Right ventricle myocardium superior (tissue), 1 donor: ENCODE measurements around the gene CFAP299. TPM values are rescaled to one million over a fixed set of nuclear protein-coding genes. Genes with fewer than 3 reads are reported as not detected.

Experiments used
- ATAC-seq: fragments of 200-7000 bp; cut with Tn5 transposase; one replicate; pipeline ENCODE4 v1.9.1; 2020; ENCODE audit warnings: mild to moderate bottlenecking; ENCODE audit not compliant: poor library complexity
- DNase-seq: peaks from one replicate; pipeline ENCODE4 v3.0.0-alpha.2; 2020
- intact Hi-C: fragments of 100-400 bp; cut with DNase I; formaldehyde crosslinking; loops from one replicate; pipeline ENCODE4 v1.11.2; 2022
- total RNA-seq: library from RNA; stranded (reverse); fragmentation: NEBNext Ultra II Directional; extraction: Animal tissue kit (Norgen Biotek cat#: 25700); gene quantifications from one replicate; pipeline ENCODE4 v1.2.1, GENCODE V29; 2021
- donor health status: DM: no; HTN: yes; CAD: no; lungs with severe emphysema.

CFAP299 gene
- total RNA-seq, 1 donor from 2014 or later, result not detected

GRCh38 chr4:80466618-80467017, 131.1 kb downstream of the CFAP299 start:
- DNase-seq (no peak), ATAC-seq (no peak)
- intact Hi-C loops, result no loop called here

GRCh38 chr4:80471756-80472155, 136.2 kb downstream of the CFAP299 start:
- DNase-seq (no peak), ATAC-seq (no peak)
- intact Hi-C loops, result no loop called here

DNA sequence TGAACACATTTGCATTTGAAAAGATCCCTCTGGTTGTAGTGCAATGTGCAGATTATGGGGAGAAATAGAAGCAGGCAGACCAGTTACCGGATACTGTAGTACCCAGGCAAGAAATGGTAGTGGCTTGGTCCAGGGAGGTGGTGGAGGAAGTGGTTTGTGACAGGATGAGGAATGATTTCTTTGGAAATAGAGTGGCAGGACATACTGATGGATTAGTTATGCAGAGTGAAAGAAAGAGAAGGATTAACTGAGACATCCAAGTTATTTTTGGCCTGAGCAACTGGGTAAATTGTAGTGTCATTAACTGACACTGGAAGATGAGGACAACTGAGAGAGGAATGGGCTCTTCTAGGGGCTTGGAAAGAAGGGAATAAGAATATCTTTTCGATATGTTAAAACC, 139.7 kb downstream of the CFAP299 start:
- intact Hi-C loops, result no loop called here
- ATAC-seq, result no peak
- no peak for DNase-seq

DNA sequence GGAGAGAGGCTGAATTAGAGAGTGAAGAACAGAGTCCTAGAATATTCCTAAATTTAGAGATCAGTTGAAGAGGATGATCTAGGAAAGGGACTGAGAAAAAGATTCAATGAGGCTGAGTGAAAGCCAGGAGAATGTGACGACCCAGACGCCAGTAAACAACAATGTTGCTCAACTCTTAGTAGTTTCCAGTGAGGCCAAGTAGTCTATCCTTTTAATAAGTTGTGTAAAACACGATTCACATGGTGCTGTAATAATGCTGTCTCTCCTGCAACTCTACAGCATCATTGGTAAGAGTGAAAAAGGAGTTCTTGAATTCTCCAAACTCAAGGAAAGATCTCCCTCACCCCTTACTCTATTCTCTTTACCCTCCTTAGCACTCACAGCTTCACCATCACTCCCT, 140.3 kb downstream of the CFAP299 start:
- no peak for ATAC-seq
- intact Hi-C loops, result no loop called here
- no peak for DNase-seq

GRCh38 chr4:80484712-80485111, 149.2 kb downstream of the CFAP299 start:
- ATAC-seq, result no peak
- intact Hi-C loops, result no loop called here
- DNase-seq, result no peak

- ATAC-seq, result no peak
- intact Hi-C loops, result no loop called here
- no peak for DNase-seq
These were observed 151.1 kb downstream of the CFAP299 start for GRCh38 chr4:80486603-80487002.

GRCh38 chr4:80489798-80490197, 154.3 kb downstream of the CFAP299 start:
- intact Hi-C loops, result no loop called here
- no peak for ATAC-seq
- DNase-seq, result no peak

- DNase-seq (no peak), ATAC-seq (no peak)
- intact Hi-C loops, result no loop called here
These were observed 157.2 kb downstream of the CFAP299 start for GRCh38 chr4:80492761-80493160.

- DNase-seq, result no peak
- no peak for ATAC-seq
- intact Hi-C loops, result no loop called here
These were observed 160.3 kb downstream of the CFAP299 start for GRCh38 chr4:80495865-80496264.

- intact Hi-C loops, result no loop called here
- ATAC-seq, result no peak
- DNase-seq, result no peak
These were observed 163.2 kb downstream of the CFAP299 start for GRCh38 chr4:80498725-80499124.

GRCh38 chr4:80500613-80501012, 165.1 kb downstream of the CFAP299 start:
- intact Hi-C loops, result no loop called here
- DNase-seq (no peak), ATAC-seq (no peak)

GRCh38 chr4:80507077-80507476, 171.5 kb downstream of the CFAP299 start:
- ATAC-seq (no peak), DNase-seq (no peak)
- intact Hi-C loops, result no loop called here

DNA sequence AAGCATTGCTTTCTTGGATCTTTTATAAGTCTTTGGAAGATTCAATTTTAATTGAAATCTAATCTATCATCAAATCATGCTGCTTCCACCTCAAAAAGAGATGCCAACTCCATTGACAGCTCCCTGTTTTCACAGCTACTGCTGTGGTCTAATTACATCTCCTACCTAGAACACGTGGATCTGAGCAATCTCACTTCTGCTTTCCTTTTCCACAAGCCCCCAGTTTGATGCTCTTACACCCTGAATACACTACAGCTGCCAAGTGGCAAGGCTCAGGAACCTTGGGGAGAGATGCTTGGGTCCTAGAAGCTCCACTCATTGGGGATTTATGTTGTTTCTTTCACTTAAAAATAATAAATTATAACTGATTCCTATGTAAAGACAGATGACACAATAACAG, 172.0 kb downstream of the CFAP299 start:
- intact Hi-C loops, result no loop called here
- DNase-seq (no peak), ATAC-seq (no peak)

DNA sequence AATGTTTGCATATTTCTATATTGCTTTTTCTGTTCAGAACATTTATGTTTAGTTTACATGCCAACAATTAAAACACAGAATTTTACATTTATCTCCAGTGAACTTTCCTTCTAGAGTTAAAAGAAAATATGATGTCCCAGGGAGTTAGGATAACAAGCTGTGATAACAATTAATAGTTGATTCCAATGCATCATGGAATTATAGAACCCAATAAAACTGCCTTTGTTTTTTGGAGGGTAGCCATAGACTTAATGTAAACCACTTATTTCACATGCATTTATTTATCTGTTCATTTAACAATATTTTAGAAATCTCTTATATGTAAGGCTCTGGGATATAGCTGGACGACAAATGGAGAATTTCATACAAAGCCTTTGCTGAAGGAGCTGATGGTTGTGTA, 180.0 kb downstream of the CFAP299 start:
- intact Hi-C loops, result no loop called here
- no peak for DNase-seq
- no peak for ATAC-seq

GRCh38 chr4:80521438-80521837, 185.9 kb downstream of the CFAP299 start:
- DNase-seq, result no peak
- ATAC-seq, result no peak
- intact Hi-C loops, result no loop called here

GRCh38 chr4:80526697-80527096, 191.2 kb downstream of the CFAP299 start:
- no peak for DNase-seq
- no peak for ATAC-seq
- intact Hi-C loops, result no loop called here

GRCh38 chr4:80529026-80529425, 193.5 kb downstream of the CFAP299 start:
- DNase-seq (no peak), ATAC-seq (no peak)
- intact Hi-C loops, result no loop called here

DNA sequence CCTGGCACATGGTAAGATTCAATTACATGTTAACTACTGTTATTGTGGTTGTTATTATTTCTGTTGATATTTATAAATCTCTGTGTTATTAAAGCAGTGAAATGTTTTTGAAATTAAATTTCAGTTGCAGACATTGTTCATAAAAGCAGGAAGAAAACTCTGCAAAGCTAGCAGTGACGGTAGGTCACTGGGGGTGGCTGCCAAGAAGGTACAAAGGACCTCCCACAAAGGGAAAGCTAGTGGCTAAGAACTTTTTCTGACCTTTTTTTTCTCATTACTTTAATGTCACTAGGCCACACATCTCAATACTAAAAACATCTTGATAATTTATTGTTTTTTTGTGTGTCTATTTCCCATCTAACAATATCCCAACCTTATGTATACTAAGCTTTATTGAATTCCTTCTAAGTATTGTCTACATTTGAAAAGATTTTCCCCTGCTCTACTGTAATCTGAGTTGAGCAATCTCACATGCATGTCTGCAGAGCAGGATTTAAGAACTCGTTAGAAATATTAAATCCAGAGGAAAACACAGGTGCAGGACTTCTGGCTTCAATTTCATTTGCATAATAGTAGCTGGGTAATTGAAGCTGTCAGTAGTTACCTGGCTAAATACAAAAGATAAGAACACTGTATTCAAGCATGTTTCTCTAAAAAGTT, 197.3 kb downstream of the CFAP299 start:
- DNase-seq, result no peak
- ATAC-seq, result no peak
- intact Hi-C loops, result no loop called here

DNA sequence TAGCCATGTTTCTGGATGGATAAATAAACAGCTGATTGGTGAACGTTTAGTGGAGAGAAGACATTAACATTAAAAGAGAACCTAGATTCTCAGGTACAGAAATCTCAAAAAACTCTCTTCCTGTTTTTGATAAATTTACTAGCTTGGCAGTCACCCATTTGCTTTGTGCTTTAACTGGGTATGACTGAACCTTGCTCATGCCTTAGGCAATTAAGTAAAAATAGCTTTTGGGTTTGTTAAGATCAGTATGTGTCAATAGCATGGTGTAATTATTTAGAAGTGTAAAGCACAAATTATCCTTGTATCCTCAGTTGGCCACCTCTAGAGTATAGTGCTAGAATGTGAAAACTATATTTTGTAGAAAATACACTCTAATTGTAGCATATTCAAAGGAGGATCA, 200.0 kb downstream of the CFAP299 start:
- intact Hi-C loops, result no loop called here
- ATAC-seq (no peak), DNase-seq (no peak)

GRCh38 chr4:80538276-80538926, 202.9 kb downstream of the CFAP299 start:
- no peak for ATAC-seq
- intact Hi-C loops, result no loop called here
- DNase-seq, result no peak

- intact Hi-C loops, result no loop called here
- no peak for DNase-seq
These were observed 203.7 kb downstream of the CFAP299 start for GRCh38 chr4:80539190-80539589.

More at GRCh38 chr4:80539190-80539589, 203.7 kb downstream of the CFAP299 start:
- ATAC-seq, result no peak
